ENCODE measurements around the gene NLGN1.

GRCh38 chr3:174010907-174011306 lies 613.4 kb downstream of the NLGN1 start:
- TF ChIP-seq GATA3 (IDR thresholded peaks at IDR 0.05; ENCODE audit: low read depth, low read length) (no peak), GATA2 (IDR thresholded peaks at IDR 0.05; ENCODE audit: low read depth, low read length) (no peak)

Measured in SH-SY5Y (cell line).